Muscle of leg (tissue), 11 donors: Measurements from ENCODE around the gene TRIM45. TPM values are rescaled to one million over a fixed set of nuclear protein-coding genes. Genes with fewer than 3 reads are reported as not detected.

Experiments used
- DNase-seq: peaks from one replicate; pipeline ENCODE4 v3.0.0; 2013
- H3K27ac ChIP-seq: one replicate; pipeline ENCODE4 v1.5.1; 2013; ENCODE audit warnings: mild to moderate bottlenecking, low read length, control low read depth
- H3K27me3 ChIP-seq: one replicate; pipeline ENCODE4 v1.6.1; 2013; ENCODE audit warnings: low read length; ENCODE audit not compliant: control insufficient read depth, insufficient read depth
- H3K36me3 ChIP-seq: one replicate; pipeline ENCODE4 v1.6.1; 2013; ENCODE audit warnings: low read length; ENCODE audit not compliant: control insufficient read depth, insufficient read depth
- H3K4me1 ChIP-seq: one replicate; pipeline ENCODE4 v1.6.1; 2013; ENCODE audit warnings: low read length; ENCODE audit not compliant: control insufficient read depth, insufficient read depth
- H3K4me3 ChIP-seq: one replicate; pipeline ENCODE4 v1.5.1; 2013; ENCODE audit warnings: low read length, control low read depth
- H3K9me3 ChIP-seq: replicated peaks from 2 replicates; pipeline ENCODE4 v1.6.1; 2013; ENCODE audit warnings: low read depth, low read length; ENCODE audit not compliant: control insufficient read depth
- WGBS: methylation state at CpG from one replicate; pipeline ENCODE4 v1.1.5; 2013; ENCODE audit warnings: missing lambda C conversion rate; ENCODE audit not compliant: insufficient coverage; 5-methylcytosine and 5-hydroxymethylcytosine counted together
- polyA plus RNA-seq, 8 donors: library from polyadenylated mRNA; unstranded; fragments of 120-200 nt; gene quantifications; one replicate each; pipeline versions ENCODE4 v1.2.1 to v1.2.3, GENCODE V29; 2013; ENCODE audit warnings: inconsistent platforms in 1 of 8, low replicate concordance in 1 of 8; ENCODE audit not compliant: insufficient read length in 8 of 8, insufficient read depth in 1 of 8
- total RNA-seq: library from RNA; stranded (reverse); fragments of 120-200 nt; gene quantifications from one replicate; pipeline ENCODE4 v1.2.4, GENCODE V29; 2013

TRIM45 gene
- total and polyA plus RNA-seq, 9 donors = 15.7 to 25.5 (median 20.3) TPM

GRCh38 chr1:117150316-117150715 is 28.8 kb upstream of the TRIM45 start:
- Histone ChIP-seq H3K4me3 (no peak overlapping the region), H3K36me3 (no peaks in the 10 kb centered on the region), H3K27ac (no peak overlapping the region), H3K9me3 (no peaks in the 10 kb centered on the region), H3K27me3 (no peaks in the 10 kb centered on the region), H3K4me1 (peaks cover 14% of the 10 kb centered on the region)
- WGBS = no CpG with 5 or more reads among the region's 2 CpGs
- DNase-seq = no peak

- no CpG with 5 or more reads among the region's 5 CpGs for WGBS
- Histone ChIP-seq H3K36me3 (no peaks in the 10 kb centered on the region), H3K27me3 (no peaks in the 10 kb centered on the region), H3K4me1 (peaks cover 14% of the 10 kb centered on the region), H3K27ac (peak overlapping the region; percentile 55), H3K9me3 (no peaks in the 10 kb centered on the region), H3K4me3 (no peak overlapping the region)
- no peak for DNase-seq
These were observed 26.5 kb upstream of the TRIM45 start for GRCh38 chr1:117147856-117148588.

GRCh38 chr1:117147341-117147831 is 25.8 kb upstream of the TRIM45 start:
- H3K27me3 ChIP-seq = no peaks in the 10 kb centered on the region
- peaks cover 14% of the 10 kb centered on the region for H3K4me1 ChIP-seq
- DNase-seq = no peak
- H3K4me3 ChIP-seq = no peak overlapping the region
- H3K9me3 ChIP-seq = no peaks in the 10 kb centered on the region
- 13% methylated on average over 1 of the region's 4 CpGs for WGBS
- H3K27ac ChIP-seq = peak overlapping the region; percentile 51
- no peaks in the 10 kb centered on the region for H3K36me3 ChIP-seq

GRCh38 chr1:117146575-117147340 is 25.2 kb upstream of the TRIM45 start:
- 89% methylated on average over 6 of the region's 8 CpGs for WGBS
- no peaks in the 10 kb centered on the region for H3K9me3 ChIP-seq
- peaks cover 14% of the 10 kb centered on the region for H3K4me1 ChIP-seq
- H3K27me3 ChIP-seq = no peaks in the 10 kb centered on the region
- H3K36me3 ChIP-seq = no peaks in the 10 kb centered on the region
- DNase-seq = peak; percentile 30
- H3K27ac ChIP-seq = peak overlapping the region; percentile 49
- H3K4me3 ChIP-seq = no peak overlapping the region

- H3K27ac ChIP-seq = no peak overlapping the region
- H3K36me3 ChIP-seq = no peaks in the 10 kb centered on the region
- WGBS = no CpG with 5 or more reads among the region's 2 CpGs
- no peaks in the 10 kb centered on the region for H3K27me3 ChIP-seq
- no peak for DNase-seq
- H3K4me3 ChIP-seq = no peak overlapping the region
- H3K4me1 ChIP-seq = peaks cover 14% of the 10 kb centered on the region
- H3K9me3 ChIP-seq = no peaks in the 10 kb centered on the region
These were observed 24.5 kb upstream of the TRIM45 start for GRCh38 chr1:117146072-117146471.

DNA sequence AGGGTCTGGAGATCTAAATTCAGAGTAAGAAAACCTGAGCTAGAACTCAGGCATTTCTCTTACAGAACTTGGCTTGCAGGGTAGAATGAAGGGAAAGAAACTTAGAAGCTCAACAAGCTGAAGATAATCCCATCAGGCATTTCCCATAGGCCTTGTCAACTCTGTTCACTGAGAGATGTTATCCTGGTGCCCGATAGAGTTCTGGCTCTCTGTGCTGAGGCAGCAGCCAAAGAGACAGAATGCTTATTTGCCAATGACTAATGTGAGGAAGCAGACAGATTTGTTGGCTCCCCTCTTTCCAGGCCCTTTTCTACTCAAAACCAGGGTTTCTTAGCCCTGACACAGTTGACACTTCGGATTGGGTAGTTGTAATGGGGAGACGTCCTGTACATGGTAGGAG is 22.3 kb upstream of the TRIM45 start:
- DNase-seq = no peak
- Histone ChIP-seq H3K27ac (no peak overlapping the region), H3K9me3 (no peaks in the 10 kb centered on the region), H3K27me3 (no peaks in the 10 kb centered on the region), H3K36me3 (no peaks in the 10 kb centered on the region), H3K4me1 (peaks cover 14% of the 10 kb centered on the region), H3K4me3 (no peak overlapping the region)
- 80% methylated on average over 1 of the region's 3 CpGs for WGBS

DNA sequence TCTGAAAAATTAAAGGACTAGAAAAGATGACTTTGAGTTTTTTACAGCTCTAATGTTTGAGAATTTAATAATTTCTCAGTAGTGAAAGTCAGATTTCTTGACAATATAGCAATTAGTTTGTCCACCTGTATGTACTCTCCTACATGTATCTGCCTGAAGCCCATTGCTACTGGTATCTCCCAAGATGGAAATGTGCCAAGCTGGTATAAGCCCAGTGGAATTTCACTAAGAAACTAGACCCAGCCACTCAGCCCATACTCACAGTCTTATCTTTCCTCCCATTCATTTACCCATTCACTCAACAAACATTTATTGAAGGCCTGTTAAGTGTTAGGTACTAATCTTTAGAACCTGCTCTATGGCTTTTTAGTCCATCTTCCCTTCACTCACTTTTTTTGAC is 21.6 kb upstream of the TRIM45 start:
- no peak overlapping the region for H3K27ac ChIP-seq
- H3K4me1 ChIP-seq = peaks cover 12% of the 10 kb centered on the region
- no peak overlapping the region for H3K4me3 ChIP-seq
- H3K27me3 ChIP-seq = no peaks in the 10 kb centered on the region
- H3K36me3 ChIP-seq = no peaks in the 10 kb centered on the region
- H3K9me3 ChIP-seq = no peaks in the 10 kb centered on the region
- no peak for DNase-seq

DNA sequence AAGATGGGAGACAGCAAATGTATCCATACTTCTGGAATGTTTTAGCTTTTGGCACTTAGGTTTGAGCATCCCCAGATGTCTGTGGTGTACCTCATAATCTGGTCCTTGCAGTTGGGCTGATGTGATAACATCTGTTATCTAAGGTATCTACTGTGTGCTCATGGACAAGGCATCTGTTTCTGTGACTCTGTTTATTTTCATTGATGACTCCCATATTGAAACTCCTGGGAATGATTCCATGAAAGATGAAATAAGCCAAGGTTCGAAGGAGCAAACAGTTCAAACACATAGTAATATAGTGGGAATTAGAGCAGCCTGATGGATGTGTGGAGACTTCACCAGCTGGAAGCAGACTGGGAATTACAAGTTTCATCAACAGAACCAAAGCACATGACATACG is 20.7 kb upstream of the TRIM45 start:
- WGBS = no CpG with 5 or more reads among the region's 2 CpGs
- Histone ChIP-seq H3K27ac (no peak overlapping the region), H3K36me3 (no peaks in the 10 kb centered on the region), H3K4me1 (peaks cover 11% of the 10 kb centered on the region), H3K9me3 (no peaks in the 10 kb centered on the region), H3K27me3 (no peaks in the 10 kb centered on the region), H3K4me3 (no peak overlapping the region)
- DNase-seq = no peak

DNA sequence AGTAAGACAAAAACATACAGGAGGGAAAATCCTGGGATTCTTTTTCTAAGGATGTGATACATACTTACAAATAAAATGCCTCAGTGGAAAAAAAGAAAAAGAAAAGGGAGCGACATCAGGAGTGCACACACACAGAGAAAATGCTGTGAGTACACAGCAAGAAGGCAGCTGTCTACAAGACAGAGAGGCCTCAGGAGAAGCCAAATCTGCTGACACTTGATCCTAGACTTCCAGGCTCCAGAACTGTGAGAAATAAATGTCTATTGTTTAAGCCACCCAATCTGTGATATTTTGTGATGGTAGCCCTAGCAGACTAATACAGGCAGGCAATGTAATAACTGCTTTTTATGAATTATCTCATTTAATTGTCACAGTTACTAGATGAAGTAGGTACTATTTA is 17.0 kb upstream of the TRIM45 start:
- peak; percentile 34 for DNase-seq
- peaks cover 8% of the 10 kb centered on the region for H3K4me1 ChIP-seq
- peak overlapping the region; percentile 35 for H3K27ac ChIP-seq
- no peak overlapping the region for H3K4me3 ChIP-seq
- H3K27me3 ChIP-seq = no peaks in the 10 kb centered on the region
- WGBS = 60% methylated on average over 1 of the region's 1 CpG
- no peaks in the 10 kb centered on the region for H3K9me3 ChIP-seq
- no peaks in the 10 kb centered on the region for H3K36me3 ChIP-seq

DNA sequence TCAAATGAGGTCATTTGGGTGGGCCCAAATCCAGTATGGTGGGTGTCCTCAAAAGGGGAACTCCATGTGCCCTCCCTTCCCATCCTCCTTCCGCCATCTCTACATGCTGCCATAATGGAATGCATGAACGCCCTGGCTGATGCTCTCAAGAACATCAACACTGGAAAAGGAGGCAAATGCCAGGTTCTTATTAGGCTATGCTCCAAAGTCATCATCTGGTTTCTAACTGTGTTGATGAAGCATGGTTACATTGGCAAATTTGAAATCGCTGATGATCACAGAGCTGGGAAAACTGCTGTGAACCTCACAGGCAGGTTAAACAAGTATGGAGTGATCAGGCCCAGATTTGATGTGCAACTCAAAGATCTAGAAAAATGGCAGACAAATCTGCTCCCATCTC is 16.6 kb upstream of the TRIM45 start:
- WGBS = 86% methylated on average over 3 of the region's 3 CpGs
- Histone ChIP-seq H3K36me3 (no peaks in the 10 kb centered on the region), H3K9me3 (no peaks in the 10 kb centered on the region), H3K27ac (peak overlapping the region; percentile 35), H3K27me3 (no peaks in the 10 kb centered on the region), H3K4me1 (peaks cover 8% of the 10 kb centered on the region), H3K4me3 (no peak overlapping the region)
- no peak for DNase-seq
